Activated naive CD8-positive, alpha-beta T cell treated with anti-CD3 and anti-CD28 coated beads, Interleukin-2, amount 50 U/mL, for 24 hours (primary cell): Measurements from ENCODE around the gene CHRNA7.
"Not testable (repeated sequence)": the region's sequence is repeated elsewhere in the genome, so short reads cannot be mapped to it uniquely, and the experiment has no call there.

Source experiments
- ATAC-seq: fragments of 150-1000 bp; cut with Tn5 transposase; one replicate; pipeline ENCODE4 v1.10.0; 2021
- DNase-seq: peaks from one replicate; pipeline ENCODE4 v3.0.0; 2021
- H3K27ac Mint-ChIP-seq: one replicate; pipeline ENCODE4 v1.8.0; 2021; ENCODE audit warnings: mild to moderate bottlenecking, mixed read lengths
- H3K27me3 Mint-ChIP-seq: one replicate; pipeline ENCODE4 v1.8.0; 2021; ENCODE audit warnings: mixed read lengths
- H3K36me3 Mint-ChIP-seq: one replicate; pipeline ENCODE4 v1.8.0; 2021; ENCODE audit warnings: low read depth, mixed read lengths
- H3K4me1 Mint-ChIP-seq: one replicate; pipeline ENCODE4 v1.8.0; 2021; ENCODE audit warnings: mixed read lengths
- H3K4me3 Mint-ChIP-seq: one replicate; pipeline ENCODE4 v1.8.0; 2021; ENCODE audit warnings: mild to moderate bottlenecking, moderate library complexity, mixed read lengths
- H3K9me3 Mint-ChIP-seq: one replicate; pipeline ENCODE4 v1.8.0; 2021; ENCODE audit warnings: mixed read lengths

Gene CHRNA7

DNA sequence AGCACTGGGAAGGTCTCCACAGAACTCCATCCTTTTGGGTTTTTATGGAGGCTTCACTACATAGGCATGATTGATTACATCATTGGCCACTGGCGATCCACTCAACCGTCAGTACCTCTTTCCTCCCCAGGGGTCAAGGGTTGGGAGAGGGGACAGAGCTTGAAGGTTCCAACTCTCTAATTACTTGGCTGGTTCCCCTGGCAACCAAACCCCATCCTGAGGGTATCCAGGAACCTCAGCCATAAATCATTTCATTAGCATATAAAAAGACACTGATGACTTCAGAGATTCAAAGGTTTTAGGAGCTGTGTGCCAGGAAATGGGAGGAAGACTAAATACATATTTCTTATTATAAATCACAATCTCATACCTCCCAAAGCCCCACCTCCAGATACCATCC is 131.8 kb downstream of the CHRNA7 start:
- H3K4me1 Mint-ChIP-seq, DNase-seq, H3K27me3 Mint-ChIP-seq, ATAC-seq, H3K9me3 Mint-ChIP-seq, H3K27ac Mint-ChIP-seq, H3K4me3 Mint-ChIP-seq, H3K36me3 Mint-ChIP-seq: not testable (repeated sequence)

DNA sequence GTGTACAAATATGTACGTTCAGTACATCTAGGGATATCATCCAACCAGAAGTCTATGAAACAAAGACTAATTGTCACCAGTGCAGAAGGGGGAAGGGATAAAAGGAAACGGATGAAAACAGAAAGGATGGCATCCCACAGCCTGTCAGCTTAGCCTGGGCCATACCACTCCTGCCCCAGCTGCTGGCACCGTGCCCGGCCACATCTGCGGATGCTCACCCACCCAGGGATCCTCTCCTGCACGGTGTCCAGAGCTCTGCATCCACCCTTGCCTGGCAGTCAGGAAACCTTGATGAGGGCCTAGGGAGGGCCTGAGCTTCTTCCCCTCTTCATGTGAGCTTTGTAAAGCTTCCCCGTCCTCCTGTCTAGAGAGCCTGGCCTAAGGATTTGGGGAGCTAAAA is 133.8 kb downstream of the CHRNA7 start:
- DNase-seq, ATAC-seq, H3K36me3 Mint-ChIP-seq, H3K9me3 Mint-ChIP-seq, H3K4me1 Mint-ChIP-seq, H3K27ac Mint-ChIP-seq, H3K27me3 Mint-ChIP-seq, H3K4me3 Mint-ChIP-seq: not testable (repeated sequence)

DNA sequence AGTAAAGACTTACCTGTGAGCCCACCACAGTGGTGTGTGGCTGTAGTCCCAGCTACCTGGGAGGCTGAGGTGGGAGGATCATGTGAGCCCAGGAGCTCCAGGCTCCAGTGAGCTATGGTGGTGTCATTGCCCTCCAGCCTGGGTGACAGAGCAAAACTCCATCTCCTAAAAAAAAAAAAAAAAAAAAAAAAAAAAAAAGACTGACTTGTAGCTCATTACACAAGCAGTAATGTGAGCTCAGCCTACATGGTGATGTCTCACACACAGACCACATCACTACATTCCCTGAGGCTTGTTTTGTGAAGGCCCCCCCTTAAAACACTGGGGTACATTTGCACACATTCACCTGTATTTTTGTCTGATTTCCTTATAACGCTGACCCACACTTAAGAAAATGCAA is 134.4 kb downstream of the CHRNA7 start:
- not testable (repeated sequence) for H3K4me1 Mint-ChIP-seq, H3K9me3 Mint-ChIP-seq, ATAC-seq, H3K4me3 Mint-ChIP-seq, H3K27ac Mint-ChIP-seq, H3K36me3 Mint-ChIP-seq, DNase-seq, H3K27me3 Mint-ChIP-seq

DNA sequence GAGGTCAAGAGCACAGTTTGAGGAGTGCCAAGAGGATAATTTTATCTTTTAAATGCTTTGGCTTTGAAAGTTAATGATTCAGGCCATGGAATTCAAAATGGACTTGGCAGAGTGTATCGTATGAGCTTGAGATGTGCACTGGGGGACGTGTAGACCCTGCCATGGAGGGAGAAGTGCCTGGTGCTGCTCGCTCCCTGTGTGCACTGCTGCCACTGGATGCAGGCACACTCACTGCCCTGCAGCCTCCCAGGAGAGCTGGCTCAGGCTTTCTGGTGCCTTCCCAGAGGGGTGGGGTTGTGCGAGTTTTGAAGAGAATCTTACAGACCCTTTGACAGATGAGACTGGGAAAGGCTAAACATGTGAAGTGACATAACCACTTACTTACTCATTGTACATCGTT is 135.5 kb downstream of the CHRNA7 start:
- not testable (repeated sequence) for H3K27ac Mint-ChIP-seq, DNase-seq, H3K36me3 Mint-ChIP-seq, H3K9me3 Mint-ChIP-seq, H3K4me1 Mint-ChIP-seq, ATAC-seq, H3K4me3 Mint-ChIP-seq, H3K27me3 Mint-ChIP-seq

DNA sequence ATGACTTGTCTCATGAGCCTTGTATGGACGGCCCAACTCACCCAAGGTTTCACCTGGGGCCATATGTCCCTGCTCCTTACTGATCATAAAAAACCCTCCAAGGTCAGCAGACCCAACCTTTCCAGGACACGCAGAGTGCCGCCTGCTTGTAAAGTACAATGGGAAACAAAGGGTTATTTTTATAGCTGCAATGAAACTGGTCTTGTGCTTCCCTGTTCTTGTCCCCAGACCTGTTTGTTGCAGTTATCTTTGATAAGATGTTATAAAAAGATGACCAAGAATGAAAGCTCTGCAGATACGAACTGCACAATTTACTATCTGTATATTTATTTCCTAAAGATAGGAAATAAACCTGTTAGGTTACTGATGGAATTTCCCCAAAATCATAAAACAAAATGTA is 136.0 kb downstream of the CHRNA7 start:
- H3K27me3 Mint-ChIP-seq, DNase-seq, H3K36me3 Mint-ChIP-seq, H3K27ac Mint-ChIP-seq, H3K9me3 Mint-ChIP-seq, H3K4me3 Mint-ChIP-seq, ATAC-seq, H3K4me1 Mint-ChIP-seq: not testable (repeated sequence)

DNA sequence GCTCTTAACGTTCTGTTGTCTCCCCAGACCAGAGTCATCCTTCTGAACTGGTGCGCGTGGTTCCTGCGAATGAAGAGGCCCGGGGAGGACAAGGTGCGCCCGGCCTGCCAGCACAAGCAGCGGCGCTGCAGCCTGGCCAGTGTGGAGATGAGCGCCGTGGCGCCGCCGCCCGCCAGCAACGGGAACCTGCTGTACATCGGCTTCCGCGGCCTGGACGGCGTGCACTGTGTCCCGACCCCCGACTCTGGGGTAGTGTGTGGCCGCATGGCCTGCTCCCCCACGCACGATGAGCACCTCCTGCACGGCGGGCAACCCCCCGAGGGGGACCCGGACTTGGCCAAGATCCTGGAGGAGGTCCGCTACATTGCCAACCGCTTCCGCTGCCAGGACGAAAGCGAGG is 137.6 kb downstream of the CHRNA7 start:
- H3K27ac Mint-ChIP-seq, H3K4me3 Mint-ChIP-seq, ATAC-seq, H3K27me3 Mint-ChIP-seq, H3K9me3 Mint-ChIP-seq, H3K4me1 Mint-ChIP-seq, H3K36me3 Mint-ChIP-seq, DNase-seq: not testable (repeated sequence)

DNA sequence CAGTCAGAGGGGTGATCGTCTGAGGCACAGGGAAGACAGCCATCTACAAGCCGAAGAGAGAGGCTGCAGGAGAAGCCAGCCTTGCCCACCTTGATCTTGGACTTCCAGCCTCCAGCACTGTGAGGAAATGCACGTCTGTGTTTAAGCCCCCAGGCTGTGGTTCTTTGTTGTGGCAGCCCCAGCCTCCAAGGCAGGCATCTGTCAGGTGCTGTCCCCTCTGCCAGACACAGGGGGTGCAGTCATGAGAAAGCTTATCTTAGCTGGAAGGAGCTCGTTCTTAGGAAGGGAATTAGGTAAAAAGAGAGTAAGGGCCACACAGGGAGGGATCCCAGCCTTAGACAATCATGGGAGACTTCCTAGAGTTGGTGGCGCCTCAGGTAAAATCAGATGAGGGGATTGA is 150.3 kb downstream of the CHRNA7 start:
- not testable (repeated sequence) for H3K27me3 Mint-ChIP-seq, H3K36me3 Mint-ChIP-seq, ATAC-seq, H3K27ac Mint-ChIP-seq, H3K9me3 Mint-ChIP-seq, DNase-seq, H3K4me1 Mint-ChIP-seq, H3K4me3 Mint-ChIP-seq

DNA sequence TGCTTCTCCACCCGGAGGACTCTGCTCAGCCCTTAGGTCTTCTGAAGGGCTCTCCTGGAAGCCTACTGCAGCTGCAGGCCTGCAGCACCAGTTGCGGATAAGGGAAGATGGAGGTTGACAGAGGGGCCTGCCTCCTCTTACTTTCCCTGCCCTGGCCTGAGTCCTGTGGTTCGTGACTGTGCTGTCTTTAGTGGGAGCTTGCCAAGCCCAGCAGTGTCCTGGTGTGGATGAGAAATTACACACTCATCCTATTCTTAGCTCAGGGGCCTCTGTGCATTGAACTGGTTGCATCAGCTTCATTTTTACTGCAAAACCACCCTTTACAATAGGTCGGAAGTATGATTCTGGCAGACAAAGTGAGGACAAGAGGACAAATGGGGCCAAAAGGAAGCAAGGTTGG is 163.5 kb downstream of the CHRNA7 start:
- not testable (repeated sequence) for H3K9me3 Mint-ChIP-seq, ATAC-seq, DNase-seq, H3K36me3 Mint-ChIP-seq, H3K27me3 Mint-ChIP-seq, H3K4me3 Mint-ChIP-seq, H3K27ac Mint-ChIP-seq, H3K4me1 Mint-ChIP-seq

DNA sequence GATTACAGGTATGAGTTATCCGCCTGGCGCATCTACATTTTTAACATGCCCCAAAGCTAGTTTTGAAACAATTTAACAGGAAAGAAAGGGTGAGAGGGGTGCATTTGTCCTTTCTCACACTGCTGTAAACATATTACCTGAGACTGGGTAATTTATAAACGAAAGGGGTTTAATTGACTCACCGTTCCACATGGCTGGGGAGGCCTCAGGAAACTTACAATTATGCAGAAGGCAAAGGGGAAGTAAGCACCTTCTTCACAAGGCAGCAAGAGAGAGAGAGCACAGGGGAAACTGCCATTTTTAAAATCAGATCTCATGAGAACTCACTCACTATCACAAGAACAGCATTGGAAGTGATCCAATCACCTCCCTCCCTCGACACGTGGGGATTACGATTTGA is 165.9 kb downstream of the CHRNA7 start:
- not testable (repeated sequence) for H3K27me3 Mint-ChIP-seq, DNase-seq, H3K4me1 Mint-ChIP-seq, H3K27ac Mint-ChIP-seq, H3K9me3 Mint-ChIP-seq, H3K36me3 Mint-ChIP-seq, H3K4me3 Mint-ChIP-seq, ATAC-seq

DNA sequence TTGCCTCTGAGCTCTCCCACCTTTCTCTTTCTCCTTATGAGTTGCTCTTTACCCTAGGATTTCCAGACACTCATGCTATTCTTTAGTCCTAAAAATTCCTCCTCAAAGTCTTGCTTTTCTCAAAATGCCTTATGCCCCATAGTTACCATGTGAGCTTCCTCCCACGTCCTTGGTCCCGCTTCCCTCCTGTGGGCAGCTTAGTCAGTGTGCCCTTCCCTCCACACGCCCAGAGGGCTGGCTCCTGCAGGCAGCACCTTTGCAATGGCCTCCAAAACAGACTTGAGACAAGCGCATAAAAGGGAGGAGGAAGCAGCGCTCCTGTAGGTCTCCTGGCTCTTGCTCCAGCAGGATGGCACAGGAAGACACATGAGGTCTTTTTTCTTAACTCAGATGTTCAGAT is 168.6 kb downstream of the CHRNA7 start:
- H3K27me3 Mint-ChIP-seq, H3K27ac Mint-ChIP-seq, ATAC-seq, DNase-seq, H3K4me1 Mint-ChIP-seq, H3K4me3 Mint-ChIP-seq, H3K36me3 Mint-ChIP-seq, H3K9me3 Mint-ChIP-seq: not testable (repeated sequence)

DNA sequence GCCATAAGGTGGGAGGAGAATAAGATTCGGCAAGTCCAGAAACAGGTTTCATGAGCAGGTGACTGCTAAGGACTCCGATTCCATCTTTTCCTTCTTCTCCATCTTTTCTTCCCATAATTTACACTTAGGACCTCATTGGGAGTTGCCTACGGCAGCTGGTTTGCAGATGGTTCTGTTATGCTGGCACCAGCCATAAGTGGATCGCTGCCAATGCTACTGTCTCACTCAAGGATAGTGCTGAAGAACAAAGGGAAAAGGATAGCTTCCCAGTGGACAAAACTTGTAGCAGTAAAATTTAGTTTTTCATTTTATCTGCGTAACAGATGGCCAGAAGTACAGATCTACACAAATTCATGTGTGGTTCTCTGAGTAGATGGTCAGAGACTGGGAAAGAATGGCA is 178.8 kb downstream of the CHRNA7 start:
- H3K4me1 Mint-ChIP-seq, H3K9me3 Mint-ChIP-seq, H3K36me3 Mint-ChIP-seq, H3K27me3 Mint-ChIP-seq, DNase-seq, ATAC-seq, H3K4me3 Mint-ChIP-seq, H3K27ac Mint-ChIP-seq: not testable (repeated sequence)

DNA sequence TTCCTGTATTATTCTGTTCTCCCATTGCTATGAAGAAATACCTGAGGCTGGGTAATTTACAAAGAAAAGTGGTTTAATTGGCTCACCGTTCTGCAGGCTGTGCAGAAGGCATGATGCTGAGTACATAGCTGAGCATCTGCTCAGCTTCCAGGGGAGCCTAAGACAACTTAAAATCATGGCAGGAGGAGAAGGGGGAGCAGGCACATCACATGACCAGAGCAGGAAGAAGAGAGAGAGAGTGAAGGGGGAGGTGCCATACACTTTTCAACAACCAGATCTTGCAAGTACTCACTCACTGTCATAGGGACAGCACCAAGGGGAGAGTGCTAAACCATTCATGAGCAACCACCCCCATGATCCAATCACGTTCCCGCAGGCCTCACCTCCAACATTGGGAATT is 188.4 kb downstream of the CHRNA7 start:
- ATAC-seq, result no peak
- Mint-ChIP-seq H3K36me3 (no peaks in the 10 kb centered on the region), H3K4me3 (no peak overlapping the region), H3K27me3 (no peaks in the 10 kb centered on the region), H3K9me3 (peaks cover 19% of the 10 kb centered on the region), H3K4me1 (no peaks in the 10 kb centered on the region), H3K27ac (no peak overlapping the region)
- DNase-seq, result no peak
